Psoas muscle (tissue), 8 donors: Measurements from ENCODE around the gene TPI1. TPM values are rescaled to one million over a fixed set of nuclear protein-coding genes. Genes with fewer than 3 reads are reported as not detected.
"Not testable (repeated sequence)": the region's sequence is repeated elsewhere in the genome, so short reads cannot be mapped to it uniquely, and the experiment has no call there.

Experiments used
- ATAC-seq, 4 donors: fragments of 200-7000 bp; cut with Tn5 transposase; one replicate each; pipeline ENCODE4 v1.9.1; 2020; ENCODE audit warnings: moderate library complexity in 3 of 4, mild to moderate bottlenecking in 2 of 4
- DNase-seq, 2 donors: peaks; one replicate each; pipeline ENCODE4 v3.0.0-alpha.2; 2020
- H3K27ac ChIP-seq: fragments of 200-600 bp; one replicate; pipeline ENCODE4 v1.8.0; 2022
- H3K27me3 ChIP-seq, 3 donors: fragments of 200-600 bp in 1 of 3; one replicate each; pipeline versions ENCODE4 v1.6.1 to v1.8.0; 2013 to 2022; ENCODE audit warnings: low read length in 2 of 3, mild to moderate bottlenecking in 2 of 3, moderate library complexity in 1 of 3; ENCODE audit not compliant: insufficient read depth in 3 of 3
- H3K36me3 ChIP-seq, 2 donors: fragments of 200-600 bp in 1 of 2; one replicate each; pipeline versions ENCODE4 v1.6.1 to v1.8.0; 2013 to 2022; ENCODE audit warnings: low read depth in 1 of 2, mild to moderate bottlenecking in 1 of 2, moderate library complexity in 1 of 2; ENCODE audit not compliant: insufficient read depth in 1 of 2
- H3K4me1 ChIP-seq: fragments of 200-600 bp; one replicate; pipeline ENCODE4 v1.8.0; 2022
- H3K4me3 ChIP-seq: fragments of 200-600 bp; one replicate; pipeline ENCODE4 v1.8.0; 2022; ENCODE audit warnings: mild to moderate bottlenecking
- H3K9me3 ChIP-seq: fragments of 200-600 bp; one replicate; pipeline ENCODE4 v1.8.0; 2022
- CTCF ChIP-seq: fragments of 200-600 bp; IDR thresholded peaks from one replicate; pipeline ENCODE4 v1.8.0; 2022; ENCODE audit warnings: antibody characterized with exemption
- WGBS, 3 donors: extraction: QIAGEN DNeasy Blood & Tissue Kit; methylation state at CpG; one replicate each; pipeline versions ENCODE4 v1.1.6 to v1.1.7; 2013; 5-methylcytosine and 5-hydroxymethylcytosine counted together
- intact Hi-C, 2 donors: fragments of 100-400 bp; cut with DNase I; formaldehyde crosslinking; loops; one replicate each; pipeline versions ENCODE4 v1.11.0 to v1.14.2; 2022
- polyA plus RNA-seq, 3 donors: library from polyadenylated mRNA; stranded (reverse); fragments of 200-250 nt; gene quantifications; one replicate each; pipeline ENCODE4 v1.2.3, GENCODE V29; 2013
- total RNA-seq, 4 donors: library from RNA; stranded (reverse); fragmentation: NEBNext Ultra II Directional in 2 of 4; extraction: Animal tissue kit (Norgen Biotek cat#: 25700) in 2 of 4; gene quantifications; one replicate each; pipeline versions ENCODE4 v1.2.1 to v1.2.4, GENCODE V29; 2021 to 2023
- donor health status: healthy with polysubstance abuse.
- donor health status: DM: no; HTN: no; CAD: no; lungs with moderate emphysema.
- donor health status: Bipolar disorder and iron deficiency.
- donor health status: healthy.
- donor health status: DM: yes; HTN: yes; CAD: no.
- donor health status: DM: no; HTN: no; CAD: no.
- donor health status: DM: no; HTN: no; CAD: no.
- donor health status: DM: yes; HTN: yes; CAD: no.

Gene TPI1
- total and polyA plus RNA-seq, 7 donors = 537 to 952 (median 699) TPM

DNA sequence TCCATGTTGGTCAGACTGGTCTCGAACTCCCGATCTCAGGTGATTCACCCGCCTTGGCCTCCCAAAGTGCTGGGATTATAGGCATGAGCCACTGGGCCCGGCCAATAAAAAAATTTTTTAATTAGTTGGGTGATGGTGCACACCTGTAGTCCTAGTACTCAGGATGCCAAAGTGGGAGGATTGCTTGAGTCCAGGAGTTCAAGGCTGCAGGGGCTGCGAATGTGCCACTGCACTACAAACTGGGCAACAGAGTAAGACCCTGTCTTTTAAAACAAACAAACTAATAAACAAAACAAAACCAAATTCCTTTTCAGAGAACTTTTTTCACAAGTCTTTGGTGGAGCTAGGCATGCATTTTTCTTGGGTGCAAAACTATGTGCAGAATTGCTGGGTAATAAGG is 15.9 kb downstream of the TPI1 start:
- WGBS, 3 donors = 92 to 96% (median 95%) methylated on average over 5 of the region's 5 CpGs
- no peaks in the 10 kb centered on the region for H3K4me1 ChIP-seq
- no peak for TF ChIP-seq CTCF
- no peaks in the 10 kb centered on the region for H3K27me3 ChIP-seq
- DNase-seq (no peak), ATAC-seq (no peak)
- H3K4me3 ChIP-seq = no peak overlapping the region
- H3K9me3 ChIP-seq = no peaks in the 10 kb centered on the region
- H3K36me3 ChIP-seq = peaks cover 0 to 20% of the 10 kb centered on the region in 2 donors
- intact Hi-C loops = no loop called here
- no peak overlapping the region for H3K27ac ChIP-seq

- ATAC-seq (no peak), DNase-seq (no peak)
- WGBS, 3 donors = 94 to 95% (median 95%) methylated on average over 11 of the region's 11 CpGs
- H3K4me3 ChIP-seq = no peak overlapping the region
- H3K36me3 ChIP-seq = peaks cover 0 to 20% of the 10 kb centered on the region in 2 donors
- H3K9me3 ChIP-seq = no peaks in the 10 kb centered on the region
- no peaks in the 10 kb centered on the region for H3K27me3 ChIP-seq
- no peak for TF ChIP-seq CTCF
- H3K27ac ChIP-seq = no peak overlapping the region
- intact Hi-C loops = no loop called here
- no peaks in the 10 kb centered on the region for H3K4me1 ChIP-seq
Observed at GRCh38 chr12:6883683-6884082, 16.4 kb downstream of the TPI1 start.

DNA sequence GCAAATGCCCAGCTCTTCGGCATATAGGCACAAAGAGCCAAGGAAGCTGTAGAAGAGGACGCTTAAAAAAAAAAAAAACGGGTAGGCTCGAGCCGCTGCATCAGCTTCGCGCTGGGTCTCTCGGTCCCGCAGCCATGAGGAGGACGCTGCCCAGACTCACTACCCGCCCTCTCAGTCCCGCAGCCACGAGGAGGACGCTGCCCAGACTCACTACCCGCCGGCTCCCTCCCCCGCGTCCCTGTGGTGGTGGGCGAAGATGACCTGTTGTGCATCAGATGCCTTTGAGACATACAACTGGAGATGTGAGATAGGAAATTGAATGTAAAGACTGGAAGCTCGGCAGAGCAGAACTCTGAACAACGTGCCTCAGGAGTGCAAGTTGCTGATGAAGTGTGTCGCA is 17.2 kb downstream of the TPI1 start:
- no peaks in the 10 kb centered on the region for H3K9me3 ChIP-seq
- DNase-seq = no peak
- H3K27me3 ChIP-seq = no peaks in the 10 kb centered on the region
- no peak overlapping the region for H3K4me3 ChIP-seq
- intact Hi-C loops = no loop called here
- H3K27ac ChIP-seq = no peak overlapping the region
- 72 to 79% (median 75%) methylated on average over 21 to 22 of the region's 22 CpGs for WGBS, 3 donors
- no peaks in the 10 kb centered on the region for H3K4me1 ChIP-seq
- H3K36me3 ChIP-seq = peaks cover 0 to 20% of the 10 kb centered on the region in 2 donors
- no peak for ATAC-seq
- TF ChIP-seq CTCF = no peak

- WGBS, 3 donors = 76 to 79% (median 78%) methylated on average over 12 of the region's 15 CpGs
- ATAC-seq = not testable (repeated sequence)
Observed at GRCh38 chr12:6886206-6886999, 19.1 kb downstream of the TPI1 start.

DNA sequence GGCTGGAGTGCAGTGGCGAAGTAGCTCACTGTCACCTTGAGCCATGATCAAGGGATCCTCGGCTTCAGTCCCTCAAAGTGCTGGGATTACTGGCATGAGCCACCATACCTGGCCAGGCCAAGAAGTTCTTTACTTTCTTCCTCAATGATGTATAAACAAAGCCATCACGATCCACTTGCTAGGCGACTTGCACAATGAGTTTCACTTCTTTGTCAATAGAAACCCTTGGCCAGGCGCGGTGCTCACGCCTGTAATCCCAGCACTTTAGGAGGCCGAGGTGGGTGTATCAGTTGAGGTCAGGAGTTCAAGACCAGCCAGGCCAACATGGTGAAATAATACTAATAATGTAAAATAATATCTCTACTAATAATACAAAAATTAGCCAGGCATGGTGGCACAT is 20.1 kb downstream of the TPI1 start:
- 85 to 91% (median 88%) methylated on average over 8 of the region's 8 CpGs for WGBS, 3 donors
- Histone ChIP-seq H3K36me3 (peaks cover 0 to 20% of the 10 kb centered on the region in 2 donors), H3K9me3 (no peaks in the 10 kb centered on the region), H3K4me3 (no peak overlapping the region), H3K4me1 (no peaks in the 10 kb centered on the region), H3K27me3 (no peaks in the 10 kb centered on the region), H3K27ac (no peak overlapping the region)
- ATAC-seq (no peak), DNase-seq (no peak)
- intact Hi-C loops = no loop called here
- TF ChIP-seq CTCF = no peak

More at GRCh38 chr12:6886206-6886999, 19.1 kb downstream of the TPI1 start:
- DNase-seq, H3K9me3 ChIP-seq, H3K4me3 ChIP-seq, H3K27ac ChIP-seq, intact Hi-C loops, H3K4me1 ChIP-seq, H3K27me3 ChIP-seq: not testable (repeated sequence)
- H3K36me3 ChIP-seq = peaks cover 0 to 20% of the 10 kb centered on the region in 2 donors
